ENCODE results near the gene ITPK1. TPM values are rescaled to one million over a fixed set of nuclear protein-coding genes. Genes with fewer than 3 reads are reported as not detected.

Gene ITPK1
- total RNA-seq, 4 donors from 2014 or later = 37.5 to 47.5 (median 41.4) TPM

DNA sequence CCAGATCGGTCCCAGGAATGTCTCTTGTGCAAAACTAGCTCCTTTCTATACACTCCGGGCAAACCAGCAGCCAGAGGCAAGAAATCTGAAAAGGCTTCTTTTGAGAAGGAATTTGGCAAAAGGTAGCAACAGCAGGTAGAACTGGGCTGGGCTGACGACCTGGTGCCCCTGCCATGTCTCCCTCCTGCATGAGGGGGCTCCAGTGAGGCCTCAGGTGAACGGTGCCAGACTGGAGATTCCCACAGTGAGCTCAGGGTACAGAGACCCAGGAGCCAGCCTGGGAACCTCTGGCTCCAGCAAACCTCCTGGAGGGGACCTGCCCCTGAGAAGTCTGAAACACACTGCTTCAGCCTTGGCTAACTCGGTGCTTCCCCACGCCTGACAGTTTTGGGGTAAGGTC is 10.8 kb downstream of the ITPK1 start:
- whole genome bisulfite sequencing, 2 donors = 80 to 81% methylated on average over 6 of the region's 6 CpGs
- no peak for DNase-seq (ENCODE audit: low spot score in 2 of 2)
- H3K4me3 ChIP-seq (ENCODE audit: low read depth, poor library complexity, severe bottlenecking) = no peak overlapping the region
- TF ChIP-seq POLR2A (IDR thresholded peaks at IDR 0.05) = no peak
- TF ChIP-seq, protein P1, sequence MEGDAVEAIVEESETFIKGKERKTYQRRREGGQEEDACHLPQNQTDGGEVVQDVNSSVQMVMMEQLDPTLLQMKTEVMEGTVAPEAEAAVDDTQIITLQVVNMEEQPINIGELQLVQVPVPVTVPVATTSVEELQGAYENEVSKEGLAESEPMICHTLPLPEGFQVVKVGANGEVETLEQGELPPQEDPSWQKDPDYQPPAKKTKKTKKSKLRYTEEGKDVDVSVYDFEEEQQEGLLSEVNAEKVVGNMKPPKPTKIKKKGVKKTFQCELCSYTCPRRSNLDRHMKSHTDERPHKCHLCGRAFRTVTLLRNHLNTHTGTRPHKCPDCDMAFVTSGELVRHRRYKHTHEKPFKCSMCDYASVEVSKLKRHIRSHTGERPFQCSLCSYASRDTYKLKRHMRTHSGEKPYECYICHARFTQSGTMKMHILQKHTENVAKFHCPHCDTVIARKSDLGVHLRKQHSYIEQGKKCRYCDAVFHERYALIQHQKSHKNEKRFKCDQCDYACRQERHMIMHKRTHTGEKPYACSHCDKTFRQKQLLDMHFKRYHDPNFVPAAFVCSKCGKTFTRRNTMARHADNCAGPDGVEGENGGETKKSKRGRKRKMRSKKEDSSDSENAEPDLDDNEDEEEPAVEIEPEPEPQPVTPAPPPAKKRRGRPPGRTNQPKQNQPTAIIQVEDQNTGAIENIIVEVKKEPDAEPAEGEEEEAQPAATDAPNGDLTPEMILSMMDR (IDR thresholded peaks at IDR 0.05) = no peak
- intact Hi-C loops (cut with DNase I; ENCODE audit: low total_unique reads) = no loop called here

DNA sequence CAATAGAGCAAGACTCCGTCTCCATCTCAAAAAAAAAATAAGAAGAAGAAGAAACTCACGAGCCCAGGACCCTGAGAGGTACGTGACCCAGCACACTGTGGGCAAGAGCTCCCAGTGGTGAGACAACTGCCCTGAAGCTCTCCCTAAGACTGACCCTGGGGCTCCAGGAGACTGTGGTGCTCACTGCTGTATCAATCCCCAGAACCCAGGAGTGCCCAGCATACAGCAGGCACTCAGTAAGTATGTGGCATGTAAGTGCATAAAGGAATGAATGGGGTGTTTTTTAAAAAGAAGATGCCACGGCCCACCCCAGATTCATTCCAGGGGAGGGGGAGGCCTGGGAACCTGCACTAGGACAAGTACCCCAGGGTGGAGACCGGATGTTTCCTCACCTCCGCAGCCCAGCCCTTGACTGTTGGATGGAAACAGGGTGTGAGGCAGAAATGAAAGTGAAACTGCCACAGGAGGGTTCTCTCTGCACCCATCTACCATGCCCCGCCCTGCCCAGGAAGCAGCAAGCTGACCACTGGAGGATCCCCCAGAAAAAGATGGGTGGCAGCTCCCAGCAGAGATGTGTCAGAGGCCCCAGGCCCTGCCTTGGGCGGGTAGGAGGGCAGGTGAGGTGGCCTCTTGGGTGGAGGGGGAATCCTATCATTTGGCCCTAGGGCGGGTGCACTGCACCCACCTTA is 12.2 kb downstream of the ITPK1 start:
- WGBS, 2 donors = 68 to 81% methylated on average over 9 of the region's 9 CpGs
- no peak for TF ChIP-seq POLR2A (IDR thresholded peaks at IDR 0.05)
- TF ChIP-seq, protein P1 (IDR thresholded peaks at IDR 0.05) = no peak
- no peak for DNase-seq (ENCODE audit: low spot score in 2 of 2)
- intact Hi-C loops (cut with DNase I; ENCODE audit: low total_unique reads) = no loop called here
- no peak overlapping the region for H3K4me3 ChIP-seq (ENCODE audit: low read depth, poor library complexity, severe bottlenecking)

DNA sequence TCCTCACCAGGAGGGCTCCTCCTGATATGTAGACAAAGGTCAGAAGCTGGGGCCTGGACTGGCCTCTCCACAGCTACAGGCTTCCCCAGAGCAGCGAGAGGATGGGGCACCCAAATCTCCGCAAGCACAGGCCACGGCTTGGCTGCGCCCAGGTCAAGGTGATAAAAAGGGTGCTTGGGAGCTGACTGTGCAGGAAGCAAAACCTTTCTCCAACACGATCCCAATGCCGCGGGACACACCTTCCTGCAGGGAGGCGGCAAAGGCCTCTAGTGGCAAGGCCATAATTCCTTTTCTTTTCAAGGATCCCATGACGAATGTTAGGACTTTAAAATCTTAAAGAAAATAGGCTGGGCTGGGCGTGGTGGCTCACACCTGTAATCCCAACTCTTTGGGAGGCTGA is 13.6 kb downstream of the ITPK1 start:
- intact Hi-C loops (cut with DNase I; ENCODE audit: low total_unique reads) = no loop called here
- no peak overlapping the region for H3K4me3 ChIP-seq (ENCODE audit: low read depth, poor library complexity, severe bottlenecking)
- DNase-seq (ENCODE audit: low spot score in 2 of 2) = no peak
- 94 to 100% methylated on average over 10 of the region's 10 CpGs for WGBS, 2 donors
- no peak for TF ChIP-seq POLR2A (IDR thresholded peaks at IDR 0.05)
- TF ChIP-seq, protein P1 (IDR thresholded peaks at IDR 0.05) = no peak

DNA sequence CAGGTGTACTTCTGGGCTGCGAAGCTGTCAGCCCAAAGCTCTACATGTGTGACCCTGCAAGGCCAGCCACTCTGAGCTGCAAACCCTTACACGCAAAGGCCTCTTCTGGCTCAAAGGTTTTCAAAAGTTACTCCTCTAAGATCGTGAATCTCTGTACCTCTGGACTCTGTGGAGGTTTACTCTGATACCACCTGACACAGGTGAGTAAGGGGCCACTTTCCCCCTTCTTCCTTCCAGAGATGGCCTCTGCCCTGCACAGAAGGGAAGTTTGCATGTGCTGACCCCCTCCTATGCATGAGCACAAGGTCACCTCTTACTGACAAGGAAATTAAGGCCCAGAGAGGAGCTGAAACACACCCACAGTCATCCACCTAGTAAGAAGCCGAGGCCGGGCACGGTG is 14.5 kb downstream of the ITPK1 start:
- 93 to 97% methylated on average over 6 of the region's 6 CpGs for WGBS, 2 donors
- intact Hi-C loops (cut with DNase I; ENCODE audit: low total_unique reads) = no loop called here
- DNase-seq (ENCODE audit: low spot score in 2 of 2) = no peak
- H3K4me3 ChIP-seq (ENCODE audit: low read depth, poor library complexity, severe bottlenecking) = no peak overlapping the region
- no peak for TF ChIP-seq POLR2A (IDR thresholded peaks at IDR 0.05)
- TF ChIP-seq, protein P1 (IDR thresholded peaks at IDR 0.05) = no peak

DNA sequence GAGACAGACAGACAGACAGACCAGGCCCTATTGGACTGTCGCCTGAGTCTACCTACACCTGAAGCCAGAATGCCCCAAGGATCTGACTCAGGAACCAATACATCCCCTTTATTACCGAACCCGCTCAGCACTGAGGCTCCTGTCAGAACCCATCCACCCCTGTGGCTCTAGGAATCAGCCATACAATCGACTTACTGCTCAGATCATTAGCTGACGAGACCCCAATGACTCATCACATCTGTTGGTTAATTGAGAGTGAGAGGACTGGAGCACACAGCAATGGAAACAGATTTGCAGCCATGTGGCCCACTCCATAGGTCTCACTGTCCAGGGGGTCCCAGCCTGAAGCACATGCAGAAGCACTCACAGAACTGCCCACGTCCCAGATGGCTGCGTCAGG is 15.2 kb downstream of the ITPK1 start:
- no peak for DNase-seq (ENCODE audit: low spot score in 2 of 2)
- intact Hi-C loops (cut with DNase I; ENCODE audit: low total_unique reads) = no loop called here
- no peak overlapping the region for H3K4me3 ChIP-seq (ENCODE audit: low read depth, poor library complexity, severe bottlenecking)
- no peak for TF ChIP-seq POLR2A (IDR thresholded peaks at IDR 0.05)
- TF ChIP-seq, protein P1 (IDR thresholded peaks at IDR 0.05) = no peak
- 46 to 61% methylated on average over 5 to 7 of the region's 7 CpGs for WGBS, 2 donors

DNA sequence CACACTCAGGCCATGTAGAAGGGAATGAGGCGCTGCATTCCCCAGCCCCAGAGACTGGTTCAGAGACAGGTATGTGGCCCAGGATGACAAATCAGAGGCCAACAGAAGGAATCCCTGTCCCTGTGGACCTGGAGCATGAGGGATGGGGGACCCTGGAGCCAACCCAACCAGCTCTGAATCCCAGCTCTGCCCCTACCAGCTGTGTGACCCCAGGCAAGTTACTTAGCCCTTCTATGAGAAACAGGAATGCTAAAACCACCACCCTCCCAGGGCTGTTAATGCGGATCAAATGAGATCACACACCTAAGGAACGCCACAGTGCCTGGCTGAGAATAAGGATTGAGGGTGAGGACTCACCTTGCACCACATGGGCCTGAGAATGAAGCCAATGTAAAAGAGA is 15.6 kb downstream of the ITPK1 start:
- 74 to 75% methylated on average over 3 of the region's 3 CpGs for whole genome bisulfite sequencing, 2 donors
- no peak overlapping the region for H3K4me3 ChIP-seq (ENCODE audit: low read depth, poor library complexity, severe bottlenecking)
- intact Hi-C loops (cut with DNase I; ENCODE audit: low total_unique reads) = no loop called here
- TF ChIP-seq, protein P1 (IDR thresholded peaks at IDR 0.05) = no peak
- TF ChIP-seq POLR2A (IDR thresholded peaks at IDR 0.05) = no peak
- DNase-seq (ENCODE audit: low spot score in 2 of 2) = no peak
